ENCODE results near the gene NIM1K.

DNA sequence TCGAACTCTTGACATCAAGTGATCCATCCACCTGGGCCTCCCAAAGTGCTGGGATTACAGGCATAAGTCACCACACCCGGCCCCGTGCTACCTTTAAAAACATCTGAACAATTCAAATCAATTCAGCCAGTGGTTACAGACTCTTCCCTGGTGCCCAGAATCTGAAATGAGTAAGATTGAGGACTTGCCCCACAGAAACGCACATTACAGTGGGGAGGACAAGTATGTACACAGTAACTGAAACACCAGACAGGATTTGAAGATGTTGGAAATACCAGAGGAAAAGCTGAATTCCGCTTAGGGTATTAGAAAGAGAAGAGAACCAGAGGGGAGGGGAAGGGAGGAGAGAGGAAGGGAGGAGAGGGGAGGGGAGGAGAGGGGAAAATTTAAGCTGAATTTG is 17.8 kb downstream of the NIM1K start:
- TF ChIP-seq POLR2A (IDR thresholded peaks at IDR 0.05; ENCODE audit: low read depth, low read length) (no peak), POLR2AphosphoS5 (IDR thresholded peaks at IDR 0.05; ENCODE audit: low read depth, low read length) (no peak), TAF1 (IDR thresholded peaks at IDR 0.05; ENCODE audit: borderline replicate concordance, low read depth, low read length) (no peak)
